Mucosa of rectum (tissue), 2 donors: ENCODE results near the gene SHISA5.

Experiments used
- H3K27ac ChIP-seq, 2 donors: one replicate each; pipeline ENCODE4 v1.7.0; 2013; ENCODE audit warnings: inconsistent platforms in 2 of 2, low read depth in 2 of 2, low read length in 2 of 2
- H3K27me3 ChIP-seq, 2 donors: one replicate each; pipeline ENCODE4 v1.7.0; 2013; ENCODE audit warnings: low read length in 2 of 2; ENCODE audit not compliant: control insufficient read depth in 2 of 2, insufficient read depth in 2 of 2
- H3K36me3 ChIP-seq, 2 donors: one replicate each; pipeline ENCODE4 v1.7.0; 2013; ENCODE audit warnings: low read length in 2 of 2; ENCODE audit not compliant: control insufficient read depth in 2 of 2, insufficient read depth in 2 of 2
- H3K4me1 ChIP-seq, 2 donors: one replicate each; pipeline ENCODE4 v1.7.0; 2013; ENCODE audit warnings: low read length in 2 of 2, mild to moderate bottlenecking in 1 of 2; ENCODE audit not compliant: control insufficient read depth in 2 of 2, insufficient read depth in 2 of 2
- H3K4me3 ChIP-seq, 2 donors: one replicate each; pipeline ENCODE4 v1.7.0; 2013; ENCODE audit warnings: low read length in 2 of 2
- H3K9ac ChIP-seq, 2 donors: one replicate each; pipeline ENCODE4 v1.7.0; 2013; ENCODE audit warnings: low read length in 2 of 2, low read depth in 1 of 2, mild to moderate bottlenecking in 1 of 2
- H3K9me3 ChIP-seq, 2 donors: one replicate each; pipeline ENCODE4 v1.7.0; 2013; ENCODE audit warnings: low read length in 2 of 2; ENCODE audit not compliant: control insufficient read depth in 2 of 2
- donor health status: healthy.
- donor health status: Normal muscosa, but diverticular disease.

SHISA5 gene

DNA sequence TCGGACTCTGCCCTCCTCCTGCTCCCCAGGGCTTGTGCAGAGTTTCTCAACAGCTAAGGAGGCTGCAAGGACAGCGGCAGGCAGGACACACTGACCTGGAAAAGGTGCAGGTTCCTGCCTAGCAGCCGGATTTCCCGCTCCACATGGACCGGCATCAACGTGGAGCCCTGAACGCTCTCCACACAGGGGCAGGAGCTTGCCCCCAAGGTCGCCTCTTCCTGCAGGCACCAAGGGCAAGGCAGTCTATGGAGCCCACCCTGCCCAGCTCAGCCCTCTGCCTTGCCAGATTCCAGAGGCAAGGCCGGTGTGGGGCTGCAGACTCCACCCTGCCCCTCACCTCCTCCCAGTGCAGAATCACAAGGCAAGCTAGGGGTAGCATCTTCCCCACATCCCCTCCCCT lies 84.8 kb downstream of the SHISA5 start:
- Histone ChIP-seq H3K4me1 (no peaks in the 10 kb centered on the region), H3K36me3 (peaks cover 43 to 54% of the 10 kb centered on the region in 2 donors), H3K27me3 (no peaks in the 10 kb centered on the region), H3K4me3 (no peak overlapping the region), H3K9me3 (no peaks in the 10 kb centered on the region), H3K9ac (no peak overlapping the region), H3K27ac (no peak overlapping the region)

DNA sequence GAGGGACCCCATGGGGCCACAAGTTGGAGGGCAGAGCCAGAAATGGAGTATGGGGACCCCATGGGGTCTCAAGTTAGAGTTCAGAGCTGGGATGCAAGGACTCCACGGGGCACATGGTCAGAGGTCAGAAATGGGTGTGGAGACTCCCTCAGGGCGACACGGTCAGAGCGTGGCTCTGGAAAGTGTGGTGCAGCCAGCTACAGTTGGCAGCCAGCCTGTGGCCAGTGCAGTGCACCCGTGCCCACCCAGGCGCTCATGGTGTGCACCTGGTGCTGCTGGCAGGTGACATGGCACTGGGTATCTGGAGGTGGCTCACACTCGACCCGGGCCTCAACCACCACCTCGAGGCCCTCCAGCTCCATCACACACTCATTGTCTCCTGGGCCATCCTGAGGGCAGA lies 85.3 kb downstream of the SHISA5 start:
- Histone ChIP-seq H3K9ac (no peak overlapping the region), H3K27me3 (no peaks in the 10 kb centered on the region), H3K36me3 (peaks cover 48 to 59% of the 10 kb centered on the region in 2 donors), H3K9me3 (no peaks in the 10 kb centered on the region), H3K4me3 (no peak overlapping the region), H3K27ac (no peak overlapping the region), H3K4me1 (no peaks in the 10 kb centered on the region)

DNA sequence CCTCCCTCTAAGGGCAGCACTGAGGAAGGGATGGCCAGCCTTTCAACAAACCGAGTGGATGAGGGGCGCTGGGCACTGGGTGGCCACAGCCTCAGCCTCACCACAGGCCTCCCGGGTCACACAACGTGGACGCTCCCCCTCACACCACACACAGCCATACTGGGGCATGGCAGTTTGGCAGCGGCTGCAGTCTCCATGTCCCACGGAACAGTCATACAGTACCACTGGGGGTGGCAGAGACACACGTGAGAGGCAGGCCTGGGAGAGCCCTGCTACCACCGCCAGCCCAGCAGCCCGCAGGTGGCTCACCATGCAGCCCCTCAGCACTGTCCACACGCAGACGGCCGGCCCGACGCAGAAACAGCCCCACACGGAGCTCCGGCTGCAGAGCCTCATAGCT lies 85.8 kb downstream of the SHISA5 start:
- Histone ChIP-seq H3K36me3 (peaks cover 51 to 57% of the 10 kb centered on the region in 2 donors), H3K27ac (no peak overlapping the region), H3K27me3 (no peaks in the 10 kb centered on the region), H3K9me3 (no peaks in the 10 kb centered on the region), H3K4me3 (no peak overlapping the region), H3K4me1 (no peaks in the 10 kb centered on the region), H3K9ac (no peak overlapping the region)
